ENCODE data around the gene RIMBP2.

Gene RIMBP2

DNA sequence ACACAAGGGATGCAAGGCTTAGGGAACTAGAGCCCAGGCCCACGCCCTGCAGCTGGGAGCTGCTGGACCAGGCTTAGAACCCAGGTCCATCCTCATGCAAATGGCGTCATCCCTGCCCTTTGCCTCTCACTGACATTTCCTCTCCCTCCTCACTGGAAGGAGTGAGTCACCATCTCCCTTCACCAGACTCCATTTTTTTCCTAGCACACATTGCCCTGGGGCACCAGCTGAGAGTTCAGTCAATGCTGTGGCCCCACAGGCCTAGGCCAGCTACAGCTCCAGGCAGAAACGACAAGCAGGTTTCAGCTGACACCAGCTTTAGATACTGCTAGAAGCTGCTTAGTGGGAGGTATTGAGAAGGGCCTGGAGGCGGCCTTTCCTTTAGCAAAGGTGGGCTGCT lies 98.9 kb downstream of the RIMBP2 start:
- TF ChIP-seq, protein P1, sequence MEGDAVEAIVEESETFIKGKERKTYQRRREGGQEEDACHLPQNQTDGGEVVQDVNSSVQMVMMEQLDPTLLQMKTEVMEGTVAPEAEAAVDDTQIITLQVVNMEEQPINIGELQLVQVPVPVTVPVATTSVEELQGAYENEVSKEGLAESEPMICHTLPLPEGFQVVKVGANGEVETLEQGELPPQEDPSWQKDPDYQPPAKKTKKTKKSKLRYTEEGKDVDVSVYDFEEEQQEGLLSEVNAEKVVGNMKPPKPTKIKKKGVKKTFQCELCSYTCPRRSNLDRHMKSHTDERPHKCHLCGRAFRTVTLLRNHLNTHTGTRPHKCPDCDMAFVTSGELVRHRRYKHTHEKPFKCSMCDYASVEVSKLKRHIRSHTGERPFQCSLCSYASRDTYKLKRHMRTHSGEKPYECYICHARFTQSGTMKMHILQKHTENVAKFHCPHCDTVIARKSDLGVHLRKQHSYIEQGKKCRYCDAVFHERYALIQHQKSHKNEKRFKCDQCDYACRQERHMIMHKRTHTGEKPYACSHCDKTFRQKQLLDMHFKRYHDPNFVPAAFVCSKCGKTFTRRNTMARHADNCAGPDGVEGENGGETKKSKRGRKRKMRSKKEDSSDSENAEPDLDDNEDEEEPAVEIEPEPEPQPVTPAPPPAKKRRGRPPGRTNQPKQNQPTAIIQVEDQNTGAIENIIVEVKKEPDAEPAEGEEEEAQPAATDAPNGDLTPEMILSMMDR (IDR thresholded peaks at IDR 0.05), result no peak

DNA sequence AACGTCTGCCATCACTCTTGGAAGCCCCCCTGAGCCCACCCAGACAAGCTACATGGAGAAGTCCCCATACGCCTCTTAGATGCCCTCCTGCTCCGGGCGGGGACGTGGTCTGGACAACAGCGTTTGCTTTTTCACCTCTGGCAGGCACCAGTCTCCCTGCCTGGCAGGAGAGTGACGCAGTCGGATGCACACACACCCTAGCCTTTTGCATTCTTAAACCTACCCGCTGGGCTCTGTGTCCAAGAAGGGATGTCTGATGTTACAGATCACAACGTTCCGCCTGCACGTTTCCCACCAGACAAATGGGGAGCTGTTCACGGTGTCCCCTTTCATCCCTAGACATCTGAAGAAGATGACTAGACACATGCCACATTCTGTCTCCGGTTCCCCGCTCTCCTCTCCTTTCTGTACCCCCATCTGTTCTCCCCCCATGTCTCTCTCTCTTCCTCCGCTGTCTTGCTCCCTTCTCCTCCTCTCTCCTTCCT lies 100.2 kb downstream of the RIMBP2 start:
- TF ChIP-seq, protein P1 (IDR thresholded peaks at IDR 0.05), result no peak

DNA sequence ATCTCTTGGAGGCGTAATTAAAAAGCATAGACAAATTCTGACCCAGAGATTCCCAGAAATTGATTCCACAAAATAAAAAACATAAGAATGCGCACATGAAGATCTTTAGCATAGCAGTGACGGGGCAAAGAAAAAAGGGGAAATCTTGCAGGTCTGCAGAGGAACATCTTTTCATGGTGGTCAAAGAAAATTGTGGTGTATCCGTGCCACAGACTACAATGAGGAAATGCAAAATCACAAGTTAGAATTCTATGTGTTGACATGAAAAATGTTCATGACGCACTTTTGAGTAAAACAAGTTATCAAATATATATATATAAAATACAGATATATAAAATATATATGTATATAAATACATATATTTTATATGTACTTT lies 101.6 kb downstream of the RIMBP2 start:
- TF ChIP-seq, protein P1 (IDR thresholded peaks at IDR 0.05), result no peak

DNA sequence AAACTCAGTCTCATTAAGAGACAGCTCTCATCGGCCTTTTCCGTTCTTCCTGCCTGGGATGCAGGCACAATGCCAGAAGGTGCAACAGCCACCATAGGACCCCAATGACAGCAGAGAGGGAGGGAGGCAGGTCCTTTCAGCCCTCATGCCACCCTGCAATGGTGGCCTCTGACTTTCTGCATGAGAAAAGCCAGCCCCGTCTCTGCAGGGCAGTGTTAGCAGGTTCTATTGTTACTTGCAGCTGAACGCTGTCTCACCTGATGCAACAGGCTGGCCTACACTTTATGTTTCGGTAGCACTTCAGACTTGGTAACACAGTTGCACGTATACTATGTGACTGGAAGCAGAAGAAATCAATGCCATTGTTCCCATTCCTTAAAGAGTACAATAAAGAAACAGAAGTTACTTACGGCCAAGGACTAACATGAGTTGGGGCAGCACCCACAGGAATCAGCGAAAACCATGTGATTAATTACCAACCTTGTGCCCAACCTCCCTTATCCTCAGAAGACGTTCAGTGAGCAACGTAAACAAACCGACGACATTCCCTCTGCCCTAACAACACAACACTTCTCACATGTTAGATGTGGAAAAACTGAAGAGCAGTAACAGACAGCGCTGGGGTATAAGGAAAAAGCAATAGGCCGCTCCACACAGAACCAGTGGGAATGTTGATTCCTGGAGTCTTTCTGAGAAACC lies 102.1 kb downstream of the RIMBP2 start:
- TF ChIP-seq, protein P1 (IDR thresholded peaks at IDR 0.05), result no peak

DNA sequence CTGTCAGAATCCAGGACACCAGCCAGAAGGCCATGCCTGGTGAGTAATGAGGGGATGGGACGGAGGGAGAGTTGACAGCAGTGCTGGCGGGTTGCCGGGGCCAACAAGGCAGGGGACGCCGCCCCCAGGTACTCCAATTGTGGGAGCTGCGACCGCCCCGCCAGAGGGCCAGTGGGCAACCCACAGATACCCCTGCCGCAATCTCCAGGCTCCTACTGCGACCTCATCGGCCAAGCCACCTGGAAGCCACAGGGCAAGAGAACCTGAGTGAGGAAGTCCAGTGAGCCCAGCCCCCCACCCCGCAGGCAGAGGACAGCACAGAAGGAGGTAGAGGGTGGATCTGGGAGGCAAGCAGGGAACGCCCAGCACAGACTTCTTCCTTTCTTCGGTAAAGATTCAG lies 103.0 kb downstream of the RIMBP2 start:
- TF ChIP-seq, protein P1 (IDR thresholded peaks at IDR 0.05), result no peak

DNA sequence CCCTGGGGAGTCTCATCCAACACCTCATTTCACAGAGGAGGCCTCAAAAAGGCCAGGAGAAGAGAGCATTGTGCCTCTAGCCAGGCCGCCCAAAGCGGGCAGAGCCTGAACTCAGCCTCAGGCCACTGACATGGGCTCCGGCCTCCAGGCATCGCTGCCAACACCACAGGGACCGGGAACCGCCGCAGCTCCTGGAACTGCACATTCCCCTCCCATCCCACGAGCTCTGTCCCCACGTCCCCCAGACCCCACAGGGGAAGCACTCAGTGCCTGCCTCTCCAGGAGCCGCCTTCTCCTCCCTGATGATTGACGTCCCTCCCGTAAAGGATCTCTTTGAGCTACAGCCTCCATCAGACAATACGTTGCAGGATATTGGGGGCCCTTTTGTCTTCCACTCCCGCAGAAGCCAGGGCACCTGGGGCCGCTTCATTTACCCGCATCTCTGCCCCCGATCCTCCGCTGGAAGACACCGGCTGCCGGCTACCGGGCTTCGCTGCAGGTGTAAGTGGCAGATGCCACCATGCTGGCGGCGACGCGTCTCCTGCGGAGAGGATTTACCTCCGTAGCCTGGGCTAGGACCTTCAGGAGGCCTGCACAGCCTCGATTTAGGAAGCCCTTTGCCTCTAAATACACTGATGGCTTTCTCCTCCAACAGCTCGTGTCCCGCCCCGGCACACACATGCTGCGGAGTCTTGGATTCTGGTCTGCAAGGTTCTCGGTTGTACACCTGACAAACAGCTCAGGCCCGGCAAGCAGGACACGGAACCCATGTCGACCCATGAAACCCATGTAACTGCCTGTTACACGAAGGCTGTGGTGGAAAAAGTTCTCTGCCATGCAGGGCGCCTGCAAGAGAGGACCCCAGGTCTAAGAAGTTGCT lies 104.8 kb downstream of the RIMBP2 start:
- TF ChIP-seq, protein P1 (IDR thresholded peaks at IDR 0.05), result no peak

DNA sequence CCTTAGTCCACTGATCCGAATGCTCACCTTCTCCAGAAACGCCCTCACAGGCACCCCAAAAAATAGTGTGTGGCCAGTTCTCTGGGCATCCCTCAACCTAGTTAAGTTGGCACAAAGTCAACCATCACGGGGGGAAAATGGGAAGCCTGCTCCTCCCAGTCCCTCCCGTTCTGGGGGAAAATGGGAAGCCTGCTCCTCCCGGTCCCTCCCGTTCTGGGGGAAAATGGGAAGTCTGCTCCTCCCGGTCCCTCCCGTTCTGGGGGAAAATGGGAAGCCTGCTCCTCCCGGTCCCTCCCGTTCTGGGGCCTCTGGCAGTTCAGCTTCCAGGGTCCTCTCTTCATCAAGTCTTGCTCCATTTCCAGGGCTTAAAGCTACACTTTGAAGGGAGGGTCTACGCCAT lies 106.1 kb downstream of the RIMBP2 start:
- TF ChIP-seq, protein P1 (IDR thresholded peaks at IDR 0.05), result no peak

Data from LNCAP (cell line).